Measurements from ENCODE around the gene TEX30. TPM values are rescaled to one million over a fixed set of nuclear protein-coding genes. Genes with fewer than 3 reads are reported as not detected.

The TEX30 gene
- polyA plus RNA-seq, 1 donor (not counting 4 experiments of a cell fraction or from before 2014, with no cell fraction given), result 16.9 TPM

DNA sequence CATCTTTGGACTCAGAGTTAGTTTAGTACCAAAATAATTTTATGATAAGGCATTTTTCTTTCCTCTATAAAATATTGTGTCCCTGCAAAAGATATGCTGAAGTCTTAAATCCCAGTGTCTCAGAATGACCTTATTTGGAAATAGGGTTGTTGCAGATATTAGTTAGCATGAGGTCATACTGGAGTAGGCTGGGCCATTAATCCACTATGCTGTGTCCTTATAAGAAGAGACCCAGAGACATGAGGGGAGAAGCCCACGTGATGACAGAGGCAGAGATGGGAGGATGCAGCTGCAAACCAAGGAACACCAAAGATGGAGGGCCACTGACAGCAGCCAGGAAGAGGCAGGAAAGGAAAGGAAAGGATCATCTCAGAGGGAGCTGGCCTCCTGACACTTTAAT, 18.8 kb upstream of the TEX30 start:
- DNase-seq (ENCODE audit: low read depth, low spot score), result no peak
- Histone ChIP-seq H3K4me1 (ENCODE audit: control insufficient read depth, extremely low read depth, insufficient read depth, low read length) (peaks cover under 1% of the 10 kb centered on the region), H3K36me3 (ENCODE audit: control insufficient read depth in 2 of 2, extremely low read depth in 1 of 2, insufficient read depth in 2 of 2, low read length in 2 of 2) (peaks cover 5 to 9% of the 10 kb centered on the region in 2 experiments), H3K27me3 (ENCODE audit: control insufficient read depth, extremely low read depth, insufficient read depth, low read length) (no peaks in the 10 kb centered on the region), H3K27ac (ENCODE audit: control insufficient read depth, insufficient read depth, low read length) (no peak overlapping the region), H4K20me1 (ENCODE audit: control insufficient read depth, extremely low read depth, insufficient read depth, low read length) (no peaks in the 10 kb centered on the region), H3K9ac (ENCODE audit: control insufficient read depth, extremely low read depth, insufficient read depth, low read length) (no peak overlapping the region), H3K4me2 (ENCODE audit: control insufficient read depth, extremely low read depth, insufficient read depth, low read depth, low read length) (no peak overlapping the region), H3K4me3 (ENCODE audit: control insufficient read depth in 2 of 3, extremely low read depth in 1 of 3, insufficient read depth in 2 of 3, low read depth in 1 of 3, low read length in 3 of 3) (no peak overlapping the region), H3K9me1 (ENCODE audit: control insufficient read depth, extremely low read depth, insufficient read depth, low read length) (no peaks in the 10 kb centered on the region), H3K9me3 (ENCODE audit: control insufficient read depth, low read depth, low read length) (no peaks in the 10 kb centered on the region), H2AFZ (ENCODE audit: control insufficient read depth, low read length) (no peak overlapping the region), H3K79me2 (ENCODE audit: control insufficient read depth, insufficient read depth, low read length) (peaks cover 2% of the 10 kb centered on the region)
- TF ChIP-seq EZH2 (IDR thresholded peaks at IDR 0.05; ENCODE audit: low read length), result no peak
- TF ChIP-seq, protein P1, sequence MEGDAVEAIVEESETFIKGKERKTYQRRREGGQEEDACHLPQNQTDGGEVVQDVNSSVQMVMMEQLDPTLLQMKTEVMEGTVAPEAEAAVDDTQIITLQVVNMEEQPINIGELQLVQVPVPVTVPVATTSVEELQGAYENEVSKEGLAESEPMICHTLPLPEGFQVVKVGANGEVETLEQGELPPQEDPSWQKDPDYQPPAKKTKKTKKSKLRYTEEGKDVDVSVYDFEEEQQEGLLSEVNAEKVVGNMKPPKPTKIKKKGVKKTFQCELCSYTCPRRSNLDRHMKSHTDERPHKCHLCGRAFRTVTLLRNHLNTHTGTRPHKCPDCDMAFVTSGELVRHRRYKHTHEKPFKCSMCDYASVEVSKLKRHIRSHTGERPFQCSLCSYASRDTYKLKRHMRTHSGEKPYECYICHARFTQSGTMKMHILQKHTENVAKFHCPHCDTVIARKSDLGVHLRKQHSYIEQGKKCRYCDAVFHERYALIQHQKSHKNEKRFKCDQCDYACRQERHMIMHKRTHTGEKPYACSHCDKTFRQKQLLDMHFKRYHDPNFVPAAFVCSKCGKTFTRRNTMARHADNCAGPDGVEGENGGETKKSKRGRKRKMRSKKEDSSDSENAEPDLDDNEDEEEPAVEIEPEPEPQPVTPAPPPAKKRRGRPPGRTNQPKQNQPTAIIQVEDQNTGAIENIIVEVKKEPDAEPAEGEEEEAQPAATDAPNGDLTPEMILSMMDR (optimal IDR thresholded peaks at IDR 0.05 in 1 of 3, IDR thresholded peaks at IDR 0.05 in 1 of 3, conservative IDR thresholded peaks at IDR 0.05 in 1 of 3; ENCODE audit: extremely low read depth in 1 of 3, insufficient read depth in 2 of 3, low read length in 3 of 3), result no peak
- FAIRE-seq, result no peak
- dilution Hi-C loops (cut with MboI; ENCODE audit: extremely low pct_ligation_motif_present, low sequenced_read_pairs), result no loop called here

DNA sequence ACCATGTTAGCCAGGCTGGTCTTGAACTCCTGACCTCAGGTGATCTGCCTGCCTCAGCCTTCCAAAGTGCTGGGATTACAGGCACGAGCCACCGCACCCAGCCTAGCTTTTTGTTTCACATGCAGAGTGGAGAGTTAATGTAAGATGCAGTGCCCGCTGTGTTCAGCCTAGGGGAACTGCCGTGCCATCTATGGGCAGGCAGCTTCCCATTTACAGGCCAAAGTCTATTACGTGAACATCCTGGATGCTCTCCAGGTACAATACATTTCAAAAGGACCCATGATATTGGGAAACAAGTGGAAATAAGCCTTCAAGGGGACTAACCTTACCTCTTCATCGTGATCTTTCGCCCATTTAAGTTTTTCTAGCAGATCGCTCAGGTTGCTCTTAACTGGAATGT, 15.1 kb upstream of the TEX30 start:
- H3K36me3 ChIP-seq (ENCODE audit: control insufficient read depth in 2 of 2, extremely low read depth in 1 of 2, insufficient read depth in 2 of 2, low read length in 2 of 2), result peaks cover 7 to 9% of the 10 kb centered on the region in 2 experiments
- H3K27me3 ChIP-seq (ENCODE audit: control insufficient read depth, extremely low read depth, insufficient read depth, low read length), result no peaks in the 10 kb centered on the region
- H3K4me3 ChIP-seq (ENCODE audit: control insufficient read depth in 2 of 3, extremely low read depth in 1 of 3, insufficient read depth in 2 of 3, low read depth in 1 of 3, low read length in 3 of 3), result no peak overlapping the region
- H3K9me1 ChIP-seq (ENCODE audit: control insufficient read depth, extremely low read depth, insufficient read depth, low read length), result no peaks in the 10 kb centered on the region
- no peak overlapping the region for H3K4me2 ChIP-seq (ENCODE audit: control insufficient read depth, extremely low read depth, insufficient read depth, low read depth, low read length)
- H3K79me2 ChIP-seq (ENCODE audit: control insufficient read depth, insufficient read depth, low read length), result no peaks in the 10 kb centered on the region
- no peaks in the 10 kb centered on the region for H4K20me1 ChIP-seq (ENCODE audit: control insufficient read depth, extremely low read depth, insufficient read depth, low read length)
- no peak overlapping the region for H3K27ac ChIP-seq (ENCODE audit: control insufficient read depth, insufficient read depth, low read length)
- H3K9me3 ChIP-seq (ENCODE audit: control insufficient read depth, low read depth, low read length), result no peaks in the 10 kb centered on the region
- TF ChIP-seq EZH2 (IDR thresholded peaks at IDR 0.05; ENCODE audit: low read length), result no peak
- TF ChIP-seq, protein P1 (optimal IDR thresholded peaks at IDR 0.05 in 1 of 3, IDR thresholded peaks at IDR 0.05 in 1 of 3, conservative IDR thresholded peaks at IDR 0.05 in 1 of 3; ENCODE audit: extremely low read depth in 1 of 3, insufficient read depth in 2 of 3, low read length in 3 of 3), result no peak
- FAIRE-seq (no peak), DNase-seq (ENCODE audit: low read depth, low spot score) (no peak)
- H2AFZ ChIP-seq (ENCODE audit: control insufficient read depth, low read length), result no peak overlapping the region
- dilution Hi-C loops (cut with MboI; ENCODE audit: extremely low pct_ligation_motif_present, low sequenced_read_pairs), result no loop called here
- no peak overlapping the region for H3K9ac ChIP-seq (ENCODE audit: control insufficient read depth, extremely low read depth, insufficient read depth, low read length)
- H3K4me1 ChIP-seq (ENCODE audit: control insufficient read depth, extremely low read depth, insufficient read depth, low read length), result no peaks in the 10 kb centered on the region

Data from keratinocyte (primary cell).